OCI-LY3 (cell line): ENCODE data around the gene PRDM1.

Experiments
- EZH2phosphoT487 ChIP-seq: fragments of 200-600 bp; shearing (Covaris generic); IDR thresholded peaks from 2 replicates; pipeline ENCODE4 v1.6.1; 2018; ENCODE audit warnings: antibody characterized with exemption, mixed run types, low read depth
- TF ChIP-seq, protein P1 (sequence below): fragments of 200-600, 300-600 bp; sonication (generic); IDR thresholded peaks from 2 replicates; pipeline ENCODE4 v1.5.1; 2014; ENCODE audit warnings: antibody characterized with exemption, low read length, low read depth

DNA sequence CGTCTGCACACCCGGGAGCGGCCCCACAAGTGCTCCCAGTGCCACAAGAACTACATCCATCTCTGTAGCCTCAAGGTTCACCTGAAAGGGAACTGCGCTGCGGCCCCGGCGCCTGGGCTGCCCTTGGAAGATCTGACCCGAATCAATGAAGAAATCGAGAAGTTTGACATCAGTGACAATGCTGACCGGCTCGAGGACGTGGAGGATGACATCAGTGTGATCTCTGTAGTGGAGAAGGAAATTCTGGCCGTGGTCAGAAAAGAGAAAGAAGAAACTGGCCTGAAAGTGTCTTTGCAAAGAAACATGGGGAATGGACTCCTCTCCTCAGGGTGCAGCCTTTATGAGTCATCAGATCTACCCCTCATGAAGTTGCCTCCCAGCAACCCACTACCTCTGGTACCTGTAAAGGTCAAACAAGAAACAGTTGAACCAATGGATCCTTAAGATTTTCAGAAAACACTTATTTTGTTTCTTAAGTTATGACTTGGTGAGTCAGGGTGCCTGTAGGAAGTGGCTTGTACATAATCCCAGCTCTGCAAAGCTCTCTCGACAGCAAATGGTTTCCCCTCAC is 21.0 kb downstream of the PRDM1 start:
- TF ChIP-seq, protein P1, sequence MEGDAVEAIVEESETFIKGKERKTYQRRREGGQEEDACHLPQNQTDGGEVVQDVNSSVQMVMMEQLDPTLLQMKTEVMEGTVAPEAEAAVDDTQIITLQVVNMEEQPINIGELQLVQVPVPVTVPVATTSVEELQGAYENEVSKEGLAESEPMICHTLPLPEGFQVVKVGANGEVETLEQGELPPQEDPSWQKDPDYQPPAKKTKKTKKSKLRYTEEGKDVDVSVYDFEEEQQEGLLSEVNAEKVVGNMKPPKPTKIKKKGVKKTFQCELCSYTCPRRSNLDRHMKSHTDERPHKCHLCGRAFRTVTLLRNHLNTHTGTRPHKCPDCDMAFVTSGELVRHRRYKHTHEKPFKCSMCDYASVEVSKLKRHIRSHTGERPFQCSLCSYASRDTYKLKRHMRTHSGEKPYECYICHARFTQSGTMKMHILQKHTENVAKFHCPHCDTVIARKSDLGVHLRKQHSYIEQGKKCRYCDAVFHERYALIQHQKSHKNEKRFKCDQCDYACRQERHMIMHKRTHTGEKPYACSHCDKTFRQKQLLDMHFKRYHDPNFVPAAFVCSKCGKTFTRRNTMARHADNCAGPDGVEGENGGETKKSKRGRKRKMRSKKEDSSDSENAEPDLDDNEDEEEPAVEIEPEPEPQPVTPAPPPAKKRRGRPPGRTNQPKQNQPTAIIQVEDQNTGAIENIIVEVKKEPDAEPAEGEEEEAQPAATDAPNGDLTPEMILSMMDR: no peak
- TF ChIP-seq EZH2phosphoT487: no peak
